Neural progenitor cell (in vitro differentiated cells): ENCODE data around the gene CYLD. TPM values are rescaled to one million over a fixed set of nuclear protein-coding genes. Genes with fewer than 3 reads are reported as not detected.

Experiments
- DNase-seq: peaks from one replicate; pipeline ENCODE4 v3.0.0-alpha.2; 2016; ENCODE audit warnings: low spot score
- H2AFZ ChIP-seq: fragments of 200-600 bp; sonication (generic); replicated peaks from 2 replicates; pipeline ENCODE4 v1.6.1; 2016; ENCODE audit warnings: antibody characterized with exemption
- H3F3A ChIP-seq: fragments of 200-600 bp; sonication (generic); 2 replicates; pipeline ENCODE4 v1.6.1; 2016; ENCODE audit warnings: antibody characterized with exemption, low read depth
- H3K27ac ChIP-seq: fragments of 200-600 bp; sonication (generic); 2 replicates; pipeline ENCODE4 v1.5.1; 2016; ENCODE audit warnings: mild to moderate bottlenecking
- H3K27me3 ChIP-seq: fragments of 200-600 bp; sonication (generic); 2 replicates; pipeline ENCODE4 v1.6.1; 2016; ENCODE audit warnings: mild to moderate bottlenecking, moderate library complexity
- H3K36me3 ChIP-seq: fragments of 200-600 bp; sonication (generic); 2 replicates; pipeline ENCODE4 v1.5.1; 2016
- H3K4me1 ChIP-seq: fragments of 200-600 bp; sonication (generic); 2 replicates; pipeline ENCODE4 v1.6.1; 2016; ENCODE audit warnings: mixed run types
- H3K4me2 ChIP-seq: fragments of 200-600 bp; sonication (generic); 2 replicates; pipeline ENCODE4 v1.6.1; 2016
- H3K4me3 ChIP-seq: fragments of 200-600 bp; sonication (generic); 2 replicates; pipeline ENCODE4 v1.5.1; 2016
- H3K79me2 ChIP-seq: fragments of 200-600 bp; sonication (generic); 2 replicates; pipeline ENCODE4 v1.6.1; 2016; ENCODE audit warnings: low read depth
- H3K9ac ChIP-seq: fragments of 200-600 bp; sonication (generic); 2 replicates; pipeline ENCODE4 v1.6.1; 2016
- H3K9me3 ChIP-seq: fragments of 200-600 bp; sonication (generic); 2 replicates; pipeline ENCODE4 v1.5.1; 2016; ENCODE audit warnings: low read depth
- H4K20me1 ChIP-seq: fragments of 200-600 bp; sonication (generic); 2 replicates; pipeline ENCODE4 v1.6.1; 2016; ENCODE audit warnings: low read depth
- H3K27ac Mint-ChIP-seq: 3 replicates; pipeline ENCODE4 v1.8.0; 2021; ENCODE audit warnings: mixed read lengths
- H3K27me3 Mint-ChIP-seq: 2 replicates; pipeline ENCODE4 v1.8.0; 2022; ENCODE audit warnings: low read depth, mild to moderate bottlenecking, inconsistent platforms, moderate library complexity, mixed read lengths; ENCODE audit not compliant: insufficient read depth
- H3K36me3 Mint-ChIP-seq: 3 replicates; pipeline ENCODE4 v1.8.0; 2021; ENCODE audit warnings: mixed read lengths
- H3K4me1 Mint-ChIP-seq: 3 replicates; pipeline ENCODE4 v1.8.0; 2021; ENCODE audit warnings: mixed read lengths
- H3K4me3 Mint-ChIP-seq: 3 replicates; pipeline ENCODE4 v1.8.0; 2021; ENCODE audit warnings: mild to moderate bottlenecking, moderate library complexity, mixed read lengths
- H3K9me3 Mint-ChIP-seq: 3 replicates; pipeline ENCODE4 v1.8.0; 2020; ENCODE audit warnings: mixed read lengths
- EZH2 ChIP-seq: fragments of 200-600 bp; sonication (generic); IDR thresholded peaks from 2 replicates; pipeline ENCODE4 v1.6.1; 2017; ENCODE audit warnings: antibody characterized with exemption, mild to moderate bottlenecking, moderate library complexity
- EZH2phosphoT487 ChIP-seq: fragments of 200-600 bp; sonication (generic); IDR thresholded peaks from 2 replicates; pipeline ENCODE4 v1.6.1; 2017; ENCODE audit warnings: antibody characterized with exemption
- total RNA-seq: library from RNA; depleted of rRNA; stranded (reverse); fragments of >200 nt; gene quantifications from 2 replicates; pipeline ENCODE4 v1.2.3, GENCODE V29; 2015; ENCODE audit warnings: low replicate concordance
- TF ChIP-seq, protein P1 (sequence below): fragments of 200-600 bp; sonication (generic); IDR thresholded peaks from 2 replicates; pipeline ENCODE4 v1.5.1; 2017; ENCODE audit warnings: antibody characterized with exemption, mild to moderate bottlenecking

CYLD gene
- total RNA-seq, 1 donor from 2014 or later: 22.0 TPM

DNA sequence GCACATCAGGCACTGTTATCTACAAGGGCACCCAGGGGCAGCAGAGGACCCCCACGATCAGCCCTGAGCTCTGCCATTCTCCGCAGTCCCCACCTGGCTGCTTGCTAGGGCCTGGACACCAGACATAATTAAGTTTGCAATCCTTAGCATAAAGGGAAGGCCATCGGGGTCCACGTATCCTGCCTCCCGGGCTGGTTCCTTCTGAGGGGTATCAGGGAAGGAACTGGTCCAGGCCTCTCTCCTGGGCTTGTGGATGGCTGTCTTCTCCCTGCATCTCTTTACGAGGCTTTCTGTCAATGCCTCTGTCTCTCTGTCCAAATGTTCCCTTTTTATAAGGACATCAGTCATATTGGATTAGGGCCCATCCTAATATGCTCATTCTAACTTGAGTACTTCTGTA, 77.8 kb downstream of the CYLD start:
- no peak for DNase-seq
- Histone ChIP-seq H3K36me3 (no peaks in the 10 kb centered on the region), H3K27ac (no peak overlapping the region), H3K4me2 (no peak overlapping the region), H3F3A (no peaks in the 10 kb centered on the region), H3K9ac (no peak overlapping the region), H3K4me3 (no peak overlapping the region), H4K20me1 (no peaks in the 10 kb centered on the region), H3K9me3 (no peaks in the 10 kb centered on the region), H2AFZ (no peak overlapping the region), H3K27me3 (no peaks in the 10 kb centered on the region), H3K4me1 (no peaks in the 10 kb centered on the region), H3K79me2 (no peaks in the 10 kb centered on the region)
- Mint-ChIP-seq H3K27ac (no peak overlapping the region), H3K4me1 (no peaks in the 10 kb centered on the region), H3K9me3 (no peaks in the 10 kb centered on the region), H3K36me3 (no peaks in the 10 kb centered on the region), H3K27me3 (peaks cover 10% of the 10 kb centered on the region), H3K4me3 (no peak overlapping the region)
- TF ChIP-seq EZH2 (no peak), EZH2phosphoT487 (no peak)
- TF ChIP-seq, protein P1, sequence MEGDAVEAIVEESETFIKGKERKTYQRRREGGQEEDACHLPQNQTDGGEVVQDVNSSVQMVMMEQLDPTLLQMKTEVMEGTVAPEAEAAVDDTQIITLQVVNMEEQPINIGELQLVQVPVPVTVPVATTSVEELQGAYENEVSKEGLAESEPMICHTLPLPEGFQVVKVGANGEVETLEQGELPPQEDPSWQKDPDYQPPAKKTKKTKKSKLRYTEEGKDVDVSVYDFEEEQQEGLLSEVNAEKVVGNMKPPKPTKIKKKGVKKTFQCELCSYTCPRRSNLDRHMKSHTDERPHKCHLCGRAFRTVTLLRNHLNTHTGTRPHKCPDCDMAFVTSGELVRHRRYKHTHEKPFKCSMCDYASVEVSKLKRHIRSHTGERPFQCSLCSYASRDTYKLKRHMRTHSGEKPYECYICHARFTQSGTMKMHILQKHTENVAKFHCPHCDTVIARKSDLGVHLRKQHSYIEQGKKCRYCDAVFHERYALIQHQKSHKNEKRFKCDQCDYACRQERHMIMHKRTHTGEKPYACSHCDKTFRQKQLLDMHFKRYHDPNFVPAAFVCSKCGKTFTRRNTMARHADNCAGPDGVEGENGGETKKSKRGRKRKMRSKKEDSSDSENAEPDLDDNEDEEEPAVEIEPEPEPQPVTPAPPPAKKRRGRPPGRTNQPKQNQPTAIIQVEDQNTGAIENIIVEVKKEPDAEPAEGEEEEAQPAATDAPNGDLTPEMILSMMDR: no peak

DNA sequence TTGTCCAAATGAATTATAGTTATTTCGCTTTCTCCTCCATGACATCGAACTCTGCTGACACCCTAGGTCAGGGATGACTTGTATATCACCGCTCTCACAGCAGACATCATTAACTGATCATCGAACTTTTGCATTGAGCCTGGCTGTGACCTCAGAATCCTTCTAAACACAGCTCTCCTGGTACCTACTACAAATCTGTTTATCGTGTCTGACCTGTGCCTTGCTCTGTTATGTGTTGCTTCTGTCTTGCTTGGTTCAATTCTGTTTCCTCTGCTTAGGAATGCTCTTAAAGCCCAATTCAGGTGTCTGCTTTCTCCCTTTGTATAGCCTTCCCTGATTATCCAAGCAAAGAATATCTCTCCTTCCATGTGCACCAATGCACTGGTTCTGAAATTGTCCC, 78.3 kb downstream of the CYLD start:
- H3K4me3 ChIP-seq: no peak overlapping the region
- no peaks in the 10 kb centered on the region for H3K9me3 ChIP-seq
- H3K4me1 ChIP-seq: no peaks in the 10 kb centered on the region
- Mint-ChIP-seq H3K4me1 (no peaks in the 10 kb centered on the region), H3K27ac (no peak overlapping the region), H3K4me3 (no peak overlapping the region), H3K9me3 (no peaks in the 10 kb centered on the region), H3K27me3 (peaks cover 10% of the 10 kb centered on the region), H3K36me3 (no peaks in the 10 kb centered on the region)
- no peaks in the 10 kb centered on the region for H3K79me2 ChIP-seq
- no peaks in the 10 kb centered on the region for H3K27me3 ChIP-seq
- H3K9ac ChIP-seq: no peak overlapping the region
- H3K27ac ChIP-seq: no peak overlapping the region
- H3F3A ChIP-seq: no peaks in the 10 kb centered on the region
- no peaks in the 10 kb centered on the region for H4K20me1 ChIP-seq
- DNase-seq: no peak
- no peak overlapping the region for H3K4me2 ChIP-seq
- H3K36me3 ChIP-seq: no peaks in the 10 kb centered on the region
- TF ChIP-seq EZH2phosphoT487: no peak
- TF ChIP-seq, protein P1: no peak
- no peak for TF ChIP-seq EZH2
- no peak overlapping the region for H2AFZ ChIP-seq

DNA sequence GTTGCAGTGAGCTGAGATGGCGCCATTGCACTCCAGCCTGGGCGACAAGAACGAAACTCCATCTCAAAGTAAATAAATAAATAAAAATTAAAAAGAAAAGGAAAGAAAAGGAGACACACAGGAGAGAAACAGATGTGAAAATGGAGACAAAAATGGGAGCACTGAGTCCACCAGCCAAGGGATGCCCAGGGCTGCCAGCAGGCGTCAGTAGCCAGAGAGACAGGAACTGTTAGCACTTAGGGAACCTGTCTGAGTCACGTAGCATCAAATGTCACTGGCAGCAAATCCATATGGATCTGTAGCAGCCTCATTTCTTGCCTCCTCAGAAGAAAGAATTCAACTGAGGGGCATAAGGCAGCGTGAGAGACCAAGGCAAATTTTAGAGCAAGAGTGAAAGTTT, 79.7 kb downstream of the CYLD start:
- Histone ChIP-seq H3K36me3 (no peaks in the 10 kb centered on the region), H3K9me3 (no peaks in the 10 kb centered on the region), H3K4me2 (no peak overlapping the region), H2AFZ (no peak overlapping the region), H3F3A (no peaks in the 10 kb centered on the region), H3K27me3 (no peaks in the 10 kb centered on the region), H3K4me1 (no peaks in the 10 kb centered on the region), H3K9ac (no peak overlapping the region), H4K20me1 (no peaks in the 10 kb centered on the region), H3K27ac (no peak overlapping the region), H3K79me2 (no peaks in the 10 kb centered on the region), H3K4me3 (no peak overlapping the region)
- Mint-ChIP-seq H3K4me1 (no peaks in the 10 kb centered on the region), H3K4me3 (no peak overlapping the region), H3K9me3 (no peaks in the 10 kb centered on the region), H3K36me3 (no peaks in the 10 kb centered on the region), H3K27me3 (peaks cover 6% of the 10 kb centered on the region), H3K27ac (no peak overlapping the region)
- DNase-seq: no peak
- TF ChIP-seq, protein P1: peak; percentile 18
- TF ChIP-seq EZH2phosphoT487 (no peak), EZH2 (no peak)

- H3K9me3 Mint-ChIP-seq: no peaks in the 10 kb centered on the region
- H3K36me3 ChIP-seq: no peaks in the 10 kb centered on the region
- peaks cover 3% of the 10 kb centered on the region for H3K27me3 Mint-ChIP-seq
- no peak for DNase-seq
- H3K4me1 Mint-ChIP-seq: no peaks in the 10 kb centered on the region
- H3K36me3 Mint-ChIP-seq: no peaks in the 10 kb centered on the region
- H3K79me2 ChIP-seq: no peaks in the 10 kb centered on the region
- TF ChIP-seq EZH2: no peak
- no peak for TF ChIP-seq EZH2phosphoT487
- TF ChIP-seq, protein P1: no peak
- no peaks in the 10 kb centered on the region for H3K9me3 ChIP-seq
- no peaks in the 10 kb centered on the region for H4K20me1 ChIP-seq
- H3K27me3 ChIP-seq: no peaks in the 10 kb centered on the region
- no peak overlapping the region for H3K27ac Mint-ChIP-seq
- no peak overlapping the region for H3K4me3 Mint-ChIP-seq
- no peak overlapping the region for H2AFZ ChIP-seq
- no peaks in the 10 kb centered on the region for H3F3A ChIP-seq
- no peak overlapping the region for H3K4me3 ChIP-seq
- no peak overlapping the region for H3K4me2 ChIP-seq
- no peak overlapping the region for H3K27ac ChIP-seq
- H3K4me1 ChIP-seq: no peaks in the 10 kb centered on the region
- no peak overlapping the region for H3K9ac ChIP-seq
These were observed 80.8 kb downstream of the CYLD start for GRCh38 chr16:50822671-50823070.
